ENCODE results near the gene ZBTB46. TPM values are rescaled to one million over a fixed set of nuclear protein-coding genes. Genes with fewer than 3 reads are reported as not detected.

ZBTB46 gene
- total and polyA plus RNA-seq, 4 donors, result 0.79 to 12.1 (median 4.7) TPM

DNA sequence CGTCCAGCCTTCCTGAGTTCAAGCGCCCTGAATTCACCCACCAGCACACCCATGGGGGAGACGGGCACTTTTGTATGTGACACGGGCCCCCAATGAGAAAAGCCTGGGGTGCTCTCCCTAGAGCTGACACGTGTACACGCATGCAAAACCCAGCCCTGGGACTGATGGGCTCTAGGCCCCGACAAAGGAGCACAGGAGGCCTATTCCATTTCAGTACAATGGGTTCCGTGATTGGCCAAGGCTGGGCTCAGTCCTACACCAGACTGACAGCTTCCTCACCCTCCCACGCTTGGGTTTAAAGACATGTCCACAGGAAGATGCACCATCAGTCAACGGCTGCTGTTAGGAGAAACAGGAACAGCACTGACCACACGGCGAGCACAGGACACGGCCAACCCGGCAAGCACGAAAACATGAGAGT, 8.8 kb downstream of the ZBTB46 start:
- 75% methylated on average over 15 of the region's 15 CpGs for WGBS
- H3K36me3 ChIP-seq (ENCODE audit: control insufficient read depth in 4 of 4, insufficient read depth in 3 of 4, low read depth in 1 of 4, low read length in 3 of 4), result no peaks in the 10 kb centered on the region
- no peak overlapping the region for H3K9ac ChIP-seq (ENCODE audit: low read depth in 1 of 2, low read length in 2 of 2)
- H3K9me3 ChIP-seq (ENCODE audit: control insufficient read depth in 4 of 4, low read length in 3 of 4), result no peaks in the 10 kb centered on the region
- no peak for DNase-seq (ENCODE audit: low spot score)
- no peak overlapping the region for H3K27ac ChIP-seq (ENCODE audit: low read depth in 1 of 2, low read length in 2 of 2)
- no peaks in the 10 kb centered on the region for H3K27me3 ChIP-seq (ENCODE audit: control insufficient read depth in 4 of 4, insufficient read depth in 4 of 4, low read length in 3 of 4)
- H3K4me3 ChIP-seq (ENCODE audit: low read depth in 1 of 3, low read length in 3 of 3), result no peak overlapping the region
- TF ChIP-seq, protein P1, sequence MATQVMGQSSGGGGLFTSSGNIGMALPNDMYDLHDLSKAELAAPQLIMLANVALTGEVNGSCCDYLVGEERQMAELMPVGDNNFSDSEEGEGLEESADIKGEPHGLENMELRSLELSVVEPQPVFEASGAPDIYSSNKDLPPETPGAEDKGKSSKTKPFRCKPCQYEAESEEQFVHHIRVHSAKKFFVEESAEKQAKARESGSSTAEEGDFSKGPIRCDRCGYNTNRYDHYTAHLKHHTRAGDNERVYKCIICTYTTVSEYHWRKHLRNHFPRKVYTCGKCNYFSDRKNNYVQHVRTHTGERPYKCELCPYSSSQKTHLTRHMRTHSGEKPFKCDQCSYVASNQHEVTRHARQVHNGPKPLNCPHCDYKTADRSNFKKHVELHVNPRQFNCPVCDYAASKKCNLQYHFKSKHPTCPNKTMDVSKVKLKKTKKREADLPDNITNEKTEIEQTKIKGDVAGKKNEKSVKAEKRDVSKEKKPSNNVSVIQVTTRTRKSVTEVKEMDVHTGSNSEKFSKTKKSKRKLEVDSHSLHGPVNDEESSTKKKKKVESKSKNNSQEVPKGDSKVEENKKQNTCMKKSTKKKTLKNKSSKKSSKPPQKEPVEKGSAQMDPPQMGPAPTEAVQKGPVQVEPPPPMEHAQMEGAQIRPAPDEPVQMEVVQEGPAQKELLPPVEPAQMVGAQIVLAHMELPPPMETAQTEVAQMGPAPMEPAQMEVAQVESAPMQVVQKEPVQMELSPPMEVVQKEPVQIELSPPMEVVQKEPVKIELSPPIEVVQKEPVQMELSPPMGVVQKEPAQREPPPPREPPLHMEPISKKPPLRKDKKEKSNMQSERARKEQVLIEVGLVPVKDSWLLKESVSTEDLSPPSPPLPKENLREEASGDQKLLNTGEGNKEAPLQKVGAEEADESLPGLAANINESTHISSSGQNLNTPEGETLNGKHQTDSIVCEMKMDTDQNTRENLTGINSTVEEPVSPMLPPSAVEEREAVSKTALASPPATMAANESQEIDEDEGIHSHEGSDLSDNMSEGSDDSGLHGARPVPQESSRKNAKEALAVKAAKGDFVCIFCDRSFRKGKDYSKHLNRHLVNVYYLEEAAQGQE (IDR thresholded peaks at IDR 0.05), result no peak
- TF ChIP-seq JUND (IDR thresholded peaks at IDR 0.05) (no peak), YY1 (IDR thresholded peaks at IDR 0.05) (no peak), TAF1 (conservative IDR thresholded peaks at IDR 0.05) (no peak), GABPA (IDR thresholded peaks at IDR 0.05 in 1 of 2, conservative IDR thresholded peaks at IDR 0.05 in 1 of 2) (no peak), SP1 (IDR thresholded peaks at IDR 0.05) (no peak), NR2F2 (IDR thresholded peaks at IDR 0.05) (no peak), RXRA (IDR thresholded peaks at IDR 0.05) (no peak), RAD21 (IDR thresholded peaks at IDR 0.05) (no peak), FOXA2 (IDR thresholded peaks at IDR 0.05) (no peak), HNF4A (conservative IDR thresholded peaks at IDR 0.05) (no peak), EGR1 (IDR thresholded peaks at IDR 0.05; ENCODE audit: low read depth in 2 of 2) (no peak), FOXA1 (IDR thresholded peaks at IDR 0.05) (no peak), HNF4G (IDR thresholded peaks at IDR 0.05) (no peak)
- TF ChIP-seq, protein P2, sequence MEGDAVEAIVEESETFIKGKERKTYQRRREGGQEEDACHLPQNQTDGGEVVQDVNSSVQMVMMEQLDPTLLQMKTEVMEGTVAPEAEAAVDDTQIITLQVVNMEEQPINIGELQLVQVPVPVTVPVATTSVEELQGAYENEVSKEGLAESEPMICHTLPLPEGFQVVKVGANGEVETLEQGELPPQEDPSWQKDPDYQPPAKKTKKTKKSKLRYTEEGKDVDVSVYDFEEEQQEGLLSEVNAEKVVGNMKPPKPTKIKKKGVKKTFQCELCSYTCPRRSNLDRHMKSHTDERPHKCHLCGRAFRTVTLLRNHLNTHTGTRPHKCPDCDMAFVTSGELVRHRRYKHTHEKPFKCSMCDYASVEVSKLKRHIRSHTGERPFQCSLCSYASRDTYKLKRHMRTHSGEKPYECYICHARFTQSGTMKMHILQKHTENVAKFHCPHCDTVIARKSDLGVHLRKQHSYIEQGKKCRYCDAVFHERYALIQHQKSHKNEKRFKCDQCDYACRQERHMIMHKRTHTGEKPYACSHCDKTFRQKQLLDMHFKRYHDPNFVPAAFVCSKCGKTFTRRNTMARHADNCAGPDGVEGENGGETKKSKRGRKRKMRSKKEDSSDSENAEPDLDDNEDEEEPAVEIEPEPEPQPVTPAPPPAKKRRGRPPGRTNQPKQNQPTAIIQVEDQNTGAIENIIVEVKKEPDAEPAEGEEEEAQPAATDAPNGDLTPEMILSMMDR (IDR thresholded peaks at IDR 0.05; ENCODE audit: low read depth, low read length, missing input control), result no peak
- TF ChIP-seq, protein P3, sequence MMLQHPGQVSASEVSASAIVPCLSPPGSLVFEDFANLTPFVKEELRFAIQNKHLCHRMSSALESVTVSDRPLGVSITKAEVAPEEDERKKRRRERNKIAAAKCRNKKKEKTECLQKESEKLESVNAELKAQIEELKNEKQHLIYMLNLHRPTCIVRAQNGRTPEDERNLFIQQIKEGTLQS (IDR thresholded peaks at IDR 0.05), result no peak
- TF ChIP-seq, protein P4, sequence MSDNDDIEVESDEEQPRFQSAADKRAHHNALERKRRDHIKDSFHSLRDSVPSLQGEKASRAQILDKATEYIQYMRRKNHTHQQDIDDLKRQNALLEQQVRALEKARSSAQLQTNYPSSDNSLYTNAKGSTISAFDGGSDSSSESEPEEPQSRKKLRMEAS (IDR thresholded peaks at IDR 0.05), result no peak
- TF ChIP-seq, protein P5, sequence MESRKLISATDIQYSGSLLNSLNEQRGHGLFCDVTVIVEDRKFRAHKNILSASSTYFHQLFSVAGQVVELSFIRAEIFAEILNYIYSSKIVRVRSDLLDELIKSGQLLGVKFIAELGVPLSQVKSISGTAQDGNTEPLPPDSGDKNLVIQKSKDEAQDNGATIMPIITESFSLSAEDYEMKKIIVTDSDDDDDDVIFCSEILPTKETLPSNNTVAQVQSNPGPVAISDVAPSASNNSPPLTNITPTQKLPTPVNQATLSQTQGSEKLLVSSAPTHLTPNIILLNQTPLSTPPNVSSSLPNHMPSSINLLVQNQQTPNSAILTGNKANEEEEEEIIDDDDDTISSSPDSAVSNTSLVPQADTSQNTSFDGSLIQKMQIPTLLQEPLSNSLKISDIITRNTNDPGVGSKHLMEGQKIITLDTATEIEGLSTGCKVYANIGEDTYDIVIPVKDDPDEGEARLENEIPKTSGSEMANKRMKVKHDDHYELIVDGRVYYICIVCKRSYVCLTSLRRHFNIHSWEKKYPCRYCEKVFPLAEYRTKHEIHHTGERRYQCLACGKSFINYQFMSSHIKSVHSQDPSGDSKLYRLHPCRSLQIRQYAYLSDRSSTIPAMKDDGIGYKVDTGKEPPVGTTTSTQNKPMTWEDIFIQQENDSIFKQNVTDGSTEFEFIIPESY (IDR thresholded peaks at IDR 0.05), result no peak
- H3K4me1 ChIP-seq (ENCODE audit: control insufficient read depth in 4 of 4, insufficient read depth in 4 of 4, low read length in 3 of 4), result no peaks in the 10 kb centered on the region
